Measurements from ENCODE around the gene ROCK2.

ROCK2 gene

GRCh38 chr2:11152591-11152990, 191.8 kb downstream of the ROCK2 start:
- no peak for DNase-seq (ENCODE audit: low read depth, low spot score)
- H3K4me3 ChIP-seq (ENCODE audit: low read depth, low read length) = no peak overlapping the region
- in situ Hi-C loops (cut with HindIII; ENCODE audit: low sequenced_read_pairs) = no loop called here
- TF ChIP-seq CTCF (IDR thresholded peaks at IDR 0.05; ENCODE audit: low read depth, low read length) = no peak

- in situ Hi-C loops (cut with HindIII; ENCODE audit: low sequenced_read_pairs) = no loop called here
- no peak for DNase-seq (ENCODE audit: low read depth, low spot score)
- no peak for TF ChIP-seq CTCF (IDR thresholded peaks at IDR 0.05; ENCODE audit: low read depth, low read length)
- H3K4me3 ChIP-seq (ENCODE audit: low read depth, low read length) = no peak overlapping the region
These were observed 197.2 kb downstream of the ROCK2 start for GRCh38 chr2:11147263-11147662.

GRCh38 chr2:11146076-11146475, 198.4 kb downstream of the ROCK2 start:
- in situ Hi-C loops (cut with HindIII; ENCODE audit: low sequenced_read_pairs) = no loop called here
- no peak overlapping the region for H3K4me3 ChIP-seq (ENCODE audit: low read depth, low read length)
- DNase-seq (ENCODE audit: low read depth, low spot score) = no peak

GRCh38 chr2:11145350-11145749, 199.1 kb downstream of the ROCK2 start:
- TF ChIP-seq CTCF (IDR thresholded peaks at IDR 0.05; ENCODE audit: low read depth, low read length) = no peak
- in situ Hi-C loops (cut with HindIII; ENCODE audit: low sequenced_read_pairs) = no loop called here
- no peak for DNase-seq (ENCODE audit: low read depth, low spot score)
- H3K4me3 ChIP-seq (ENCODE audit: low read depth, low read length) = no peak overlapping the region

More at GRCh38 chr2:11146076-11146475, 198.4 kb downstream of the ROCK2 start:
- no peak for TF ChIP-seq CTCF (IDR thresholded peaks at IDR 0.05; ENCODE audit: low read depth, low read length)

- no peak for TF ChIP-seq CTCF (IDR thresholded peaks at IDR 0.05; ENCODE audit: low read depth, low read length)
- no peak overlapping the region for H3K4me3 ChIP-seq (ENCODE audit: low read depth, low read length)
- no peak for DNase-seq (ENCODE audit: low read depth, low spot score)
- in situ Hi-C loops (cut with HindIII; ENCODE audit: low sequenced_read_pairs) = no loop called here
These were observed 199.7 kb downstream of the ROCK2 start for GRCh38 chr2:11144738-11145079.

GRCh38 chr2:11144077-11144737, 200.2 kb downstream of the ROCK2 start:
- H3K4me3 ChIP-seq (ENCODE audit: low read depth, low read length) = no peak overlapping the region
- in situ Hi-C loops (cut with HindIII; ENCODE audit: low sequenced_read_pairs) = no loop called here
- TF ChIP-seq CTCF (IDR thresholded peaks at IDR 0.05; ENCODE audit: low read depth, low read length) = no peak
- no peak for DNase-seq (ENCODE audit: low read depth, low spot score)

Data from astrocyte of the spinal cord (primary cell).